K562 (cell line): Measurements from ENCODE around the gene PSMB11. TPM values are rescaled to one million over a fixed set of nuclear protein-coding genes. Genes with fewer than 3 reads are reported as not detected.

Experiments
- ARID2 ChIP-seq: fragments of 450-650 bp; IDR thresholded peaks from 2 replicates; pipeline ENCODE4 v1.6.1; 2017; ENCODE audit warnings: antibody characterized with exemption, mild to moderate bottlenecking
- ETV6 ChIP-seq, 3 experiments: fragments of 150-350 bp in 1 of 3; sonication (generic) in 1 of 3; formaldehyde crosslinking in 1 of 3; IDR thresholded peaks; 2 replicates each; pipeline versions ENCODE4 v1.6.1 to v1.8.0; 2014 to 2022; ENCODE audit warnings: borderline replicate concordance in 2 of 3, low read depth in 2 of 3, antibody characterized with exemption in 1 of 3, low read length in 1 of 3, mild to moderate bottlenecking in 1 of 3, missing genetic modification reagents in 1 of 3
- EZH2 ChIP-seq: IDR thresholded peaks from 2 replicates; pipeline ENCODE4 v1.6.1; 2012; ENCODE audit warnings: low read depth, mild to moderate bottlenecking, inconsistent platforms, low read length, borderline replicate concordance
- FOXA3 ChIP-seq, 2 experiments: fragments of 450-650 bp in 1 of 2; sonication (generic) in 1 of 2; formaldehyde crosslinking; IDR thresholded peaks in 1 of 2; conservative IDR thresholded peaks in 1 of 2; 2 replicates each; pipeline versions ENCODE4 v1.4.0 to v1.8.0; 2020 to 2022; ENCODE audit warnings: mild to moderate bottlenecking in 2 of 2, missing genetic modification reagents in 1 of 2
- GTF2A2 ChIP-seq: IDR thresholded peaks from 2 replicates; pipeline ENCODE4 v1.6.1; 2016; ENCODE audit warnings: mild to moderate bottlenecking, missing genetic modification characterization, missing compliant biosample characterization
- HDAC2 ChIP-seq: fragments of 450-650 bp; IDR thresholded peaks from 2 replicates; pipeline ENCODE4 v1.6.1; 2016; ENCODE audit warnings: mild to moderate bottlenecking
- KLF6 ChIP-seq: fragments of 250-450 bp; sonication (Bioruptor Pico); IDR thresholded peaks from 2 replicates; pipeline ENCODE4 v1.4.0; 2020; ENCODE audit warnings: mild to moderate bottlenecking, moderate library complexity, borderline replicate concordance
- L3MBTL2 ChIP-seq: fragments of 450-650 bp; IDR thresholded peaks from 2 replicates; pipeline ENCODE4 v1.6.1; 2016; ENCODE audit warnings: mild to moderate bottlenecking, moderate library complexity
- MTA1 ChIP-seq: fragments of 450-650 bp; IDR thresholded peaks from 2 replicates; pipeline ENCODE4 v1.6.1; 2017; ENCODE audit warnings: borderline replicate concordance
- MYBL2 ChIP-seq, 2 experiments: fragments of 450-650 bp in 1 of 2; sonication (generic) in 1 of 2; formaldehyde crosslinking in 1 of 2; IDR thresholded peaks; 2 replicates each; pipeline versions ENCODE4 v1.6.1 to v1.8.1; 2017 to 2022; ENCODE audit warnings: borderline replicate concordance in 1 of 2, inconsistent platforms in 1 of 2, low read depth in 1 of 2, mild to moderate bottlenecking in 1 of 2, missing genetic modification reagents in 1 of 2, moderate library complexity in 1 of 2
- OTX1 ChIP-seq: fragments of 450-650 bp; formaldehyde crosslinking; IDR thresholded peaks from 2 replicates; pipeline ENCODE4 v1.4.0; 2022; ENCODE audit warnings: mild to moderate bottlenecking
- PPARD ChIP-seq: fragments of 250-450 bp; sonication (Bioruptor Pico); IDR thresholded peaks from 2 replicates; pipeline ENCODE4 v1.8.0; 2022; ENCODE audit warnings: inconsistent platforms, mild to moderate bottlenecking, moderate library complexity
- TAF7 ChIP-seq: fragments of 450-650 bp; IDR thresholded peaks from 2 replicates; pipeline ENCODE4 v1.6.1; 2016; ENCODE audit warnings: missing genetic modification characterization, missing compliant biosample characterization
- TARDBP ChIP-seq: fragments of 450-650 bp; IDR thresholded peaks from 2 replicates; pipeline ENCODE4 v1.6.1; 2016
- TFAP4 ChIP-seq: sonication (generic); formaldehyde crosslinking; IDR thresholded peaks from 2 replicates; pipeline ENCODE4 v1.8.0; 2022; ENCODE audit warnings: missing genetic modification reagents, mild to moderate bottlenecking, moderate library complexity, borderline replicate concordance
- USF1 ChIP-seq: sonication (generic); formaldehyde crosslinking; IDR thresholded peaks from 2 replicates; pipeline ENCODE4 v1.9.0; 2022; ENCODE audit warnings: mild to moderate bottlenecking, missing genetic modification reagents
- ZBTB33 ChIP-seq: sonication (generic); formaldehyde crosslinking; IDR thresholded peaks from 2 replicates; pipeline ENCODE4 v1.8.1; 2023; ENCODE audit warnings: mild to moderate bottlenecking, missing genetic modification reagents
- ZBTB7A ChIP-seq: IDR thresholded peaks from 2 replicates; pipeline ENCODE4 v1.6.1; 2011; ENCODE audit warnings: low read depth, mild to moderate bottlenecking, low read length, moderate library complexity, borderline replicate concordance; ENCODE audit not compliant: control insufficient read depth
- ZC3H8 ChIP-seq: fragments of 450-650 bp; IDR thresholded peaks from 2 replicates; pipeline ENCODE4 v1.6.1; 2017
- ZNF282 ChIP-seq: sonication (generic); formaldehyde crosslinking; IDR thresholded peaks from 2 replicates; pipeline ENCODE4 v1.8.1; 2023; ENCODE audit warnings: missing genetic modification reagents
- ZNF639 ChIP-seq, 2 experiments: fragments of 200-800 bp in 1 of 2; sonication (Bioruptor generic) in 1 of 2; sonication (generic) in 1 of 2; formaldehyde crosslinking in 1 of 2; IDR thresholded peaks in 1 of 2; conservative IDR thresholded peaks in 1 of 2; 2 replicates each; pipeline versions ENCODE4 v1.5.0 to v1.6.1; 2016 to 2020; ENCODE audit warnings: missing compliant biosample characterization in 1 of 2, missing genetic modification characterization in 1 of 2, missing genetic modification reagents in 1 of 2
- ZNF696 ChIP-seq: fragments of 250-450 bp; sonication (Bioruptor Pico); conservative IDR thresholded peaks from 2 replicates; pipeline ENCODE4 v1.4.0; 2020; ENCODE audit warnings: mild to moderate bottlenecking, moderate library complexity
- ZNF780A ChIP-seq: fragments of 250-450 bp; sonication (Bioruptor Pico); IDR thresholded peaks from 2 replicates; pipeline ENCODE4 v1.5.0; 2021; ENCODE audit warnings: mild to moderate bottlenecking
- polyA plus RNA-seq, 8 experiments: library from polyadenylated mRNA; depleted of rRNA in 4 of 8; stranded (reverse) in 5 of 8; unstranded in 3 of 8; fragments of >200 nt; fragmentation: Nextera tagmentation in 2 of 8; fragmentation: Illumina TruSeq in 1 of 8; extraction: Ambion mirVana in 2 of 8; extraction: Trizol in 1 of 8; gene quantifications; 2 replicates each; pipeline versions ENCODE4 v1.2.1 to v1.2.3, GENCODE V29; 2011 to 2014; ENCODE audit warnings: inconsistent platforms in 1 of 8, missing spikeins in 1 of 8
- total RNA-seq, 7 experiments: library from RNA; depleted of rRNA in 6 of 7; stranded (reverse); fragments of >200 nt in 6 of 7; fragmentation: Illumina TruSeq in 2 of 7; extraction: Trizol in 2 of 7; gene quantifications; 2 replicates each; pipeline versions ENCODE4 v1.2.1 to v1.2.3, GENCODE V29; 2011 to 2021; ENCODE audit warnings: low replicate concordance in 1 of 7

Gene PSMB11
- total and polyA plus RNA-seq, 9 of the 15 experiments (the other 6 are each of a cell fraction or from before 2014, with no cell fraction given) = not detected

- TF ChIP-seq MYBL2 (IDR thresholded peaks at IDR 0.05; ENCODE audit: low read depth) = no peak
- no peak for TF ChIP-seq MYBL2 (CRISPR knock-in tag; IDR thresholded peaks at IDR 0.05; ENCODE audit: borderline replicate concordance)
- no peak for TF ChIP-seq KLF6 (CRISPR knock-in tag)
- no peak for TF ChIP-seq TARDBP
- no peak for TF ChIP-seq MTA1
- peak; percentile 67; the same call in 1 of the 2 replicates for TF ChIP-seq ZBTB7A
- no peak for TF ChIP-seq USF1 (CRISPR knock-in tag)
- TF ChIP-seq ETV6 (IDR thresholded peaks at IDR 0.05; ENCODE audit: borderline replicate concordance in 1 of 2, low read depth in 2 of 2, low read length in 1 of 2) = no peak
- no peak for TF ChIP-seq ETV6 (CRISPR knock-in tag; IDR thresholded peaks at IDR 0.05; ENCODE audit: borderline replicate concordance)
- TF ChIP-seq FOXA3 (CRISPR knock-in tag; conservative IDR thresholded peaks at IDR 0.05 in 1 of 2, IDR thresholded peaks at IDR 0.05 in 1 of 2) = no peak; a peak in 1 of 4 replicates
- TF ChIP-seq GTF2A2 (tag) = no peak
- no peak for TF ChIP-seq HDAC2
- TF ChIP-seq ZNF696 = no peak
- no peak for TF ChIP-seq ZC3H8
- TF ChIP-seq ZNF282 (CRISPR knock-in tag) = no peak
- TF ChIP-seq L3MBTL2 = no peak
- no peak for TF ChIP-seq ARID2
- TF ChIP-seq TFAP4 = peak; percentile 86
- no peak for TF ChIP-seq ZNF639 (CRISPR knock-in tag; conservative IDR thresholded peaks at IDR 0.05 in 1 of 2, IDR thresholded peaks at IDR 0.05 in 1 of 2)
- TF ChIP-seq ZBTB33 (CRISPR knock-in tag) = no peak
- no peak for TF ChIP-seq EZH2
- TF ChIP-seq TAF7 = peak; percentile 83
- no peak for TF ChIP-seq PPARD (CRISPR knock-in tag)
- TF ChIP-seq OTX1 = no peak
- no peak for TF ChIP-seq ZNF780A (CRISPR knock-in tag)
These were observed 29.4 kb downstream of the PSMB11 start (continued) for GRCh38 chr14:23071244-23071920.
